HepG2 (cell line): Measurements from ENCODE around the gene SMAD1. TPM values are rescaled to one million over a fixed set of nuclear protein-coding genes. Genes with fewer than 3 reads are reported as not detected.

Source experiments
- AGO1 ChIP-seq: fragments of 200-400 bp; formaldehyde crosslinking; IDR thresholded peaks from 2 replicates; pipeline ENCODE4 v1.6.1; 2017; ENCODE audit warnings: mild to moderate bottlenecking, low read depth, low read length, moderate library complexity; ENCODE audit not compliant: poor library complexity, severe bottlenecking
- AHDC1 ChIP-seq: sonication (generic); formaldehyde crosslinking; IDR thresholded peaks from 2 replicates; pipeline ENCODE4 v1.5.1; 2020; ENCODE audit warnings: mild to moderate bottlenecking, missing genetic modification reagents, borderline replicate concordance
- FOXO1 ChIP-seq: sonication (generic); formaldehyde crosslinking; IDR thresholded peaks from 2 replicates; pipeline ENCODE4 v1.4.0; 2020; ENCODE audit warnings: missing genetic modification reagents
- HOXA7 ChIP-seq: sonication (generic); formaldehyde crosslinking; IDR thresholded peaks from 2 replicates; pipeline ENCODE4 v1.8.1; 2022; ENCODE audit warnings: mild to moderate bottlenecking, missing genetic modification reagents, moderate library complexity
- MEF2D ChIP-seq: sonication (generic); formaldehyde crosslinking; IDR thresholded peaks from 2 replicates; pipeline ENCODE4 v1.5.1; 2020; ENCODE audit warnings: mild to moderate bottlenecking, missing genetic modification reagents
- RBFOX2 ChIP-seq: fragments of 200-400 bp; formaldehyde crosslinking; IDR thresholded peaks from 2 replicates; pipeline ENCODE4 v1.6.1; 2017; ENCODE audit warnings: low read depth, mild to moderate bottlenecking, low read length
- U2AF1 ChIP-seq: fragments of 200-400 bp; formaldehyde crosslinking; optimal IDR thresholded peaks from 2 replicates; pipeline ENCODE3; 2017; ENCODE audit warnings: mild to moderate bottlenecking, low read depth, low read length
- WIZ ChIP-seq: sonication (generic); formaldehyde crosslinking; IDR thresholded peaks from 2 replicates; pipeline ENCODE4 v1.5.1; 2020; ENCODE audit warnings: mild to moderate bottlenecking, missing genetic modification reagents
- ZBTB26 ChIP-seq: IDR thresholded peaks from 2 replicates; pipeline ENCODE4 v1.6.1; 2016; ENCODE audit warnings: missing compliant biosample characterization, missing genetic modification reagents, borderline replicate concordance
- ZFP82 ChIP-seq: sonication (generic); formaldehyde crosslinking; IDR thresholded peaks from 2 replicates; pipeline ENCODE4 v1.5.1; 2020; ENCODE audit warnings: mild to moderate bottlenecking, missing genetic modification reagents, borderline replicate concordance
- ZNF263 ChIP-seq: sonication (generic); formaldehyde crosslinking; IDR thresholded peaks from 2 replicates; pipeline ENCODE4 v1.4.0; 2020; ENCODE audit warnings: missing genetic modification reagents
- ZNF687 ChIP-seq: sonication (generic); formaldehyde crosslinking; IDR thresholded peaks from 2 replicates; pipeline ENCODE4 v1.5.1; 2020; ENCODE audit warnings: mild to moderate bottlenecking, missing genetic modification reagents, moderate library complexity
- polyA plus RNA-seq, 8 experiments: library from polyadenylated mRNA; depleted of rRNA in 3 of 8; stranded (reverse) in 7 of 8; unstranded in 1 of 8; fragments of >200 nt; fragmentation: Illumina TruSeq in 4 of 8; extraction: Trizol in 4 of 8; gene quantifications; 2 replicates each; pipeline versions ENCODE4 v1.2.1 to v1.2.3, GENCODE V29; 2011 to 2016; ENCODE audit warnings: low read depth in 4 of 8, missing spikeins in 1 of 8, mixed read lengths in 1 of 8; ENCODE audit not compliant: insufficient read depth in 1 of 8
- total RNA-seq, 5 experiments: library from RNA; depleted of rRNA; stranded (reverse); fragments of >200 nt; fragmentation: Illumina TruSeq; extraction: Trizol; gene quantifications; 2 replicates each; pipeline ENCODE4 v1.2.3, GENCODE V29; 2016; ENCODE audit warnings: low read depth in 1 of 5
- TF ChIP-seq, protein P1 (sequence below): sonication (generic); formaldehyde crosslinking; conservative IDR thresholded peaks from 2 replicates; pipeline ENCODE4 v1.5.0; 2020; ENCODE audit warnings: missing genetic modification reagents
- TF ChIP-seq, protein P2 (sequence below): sonication (generic); formaldehyde crosslinking; IDR thresholded peaks from 2 replicates; pipeline ENCODE4 v1.8.0; 2022; ENCODE audit warnings: mild to moderate bottlenecking, missing genetic modification reagents; ENCODE audit not compliant: insufficient replicate concordance

SMAD1 gene
- total and polyA plus RNA-seq, 2 of the 13 experiments (the other 11 are each of a cell fraction or from before 2014, with no cell fraction given) = 12.7 to 16.6 TPM

GRCh38 chr4:145481942-145482208, 222 bp downstream of the SMAD1 start (continued):
- TF ChIP-seq AHDC1 (no peak), ZNF687 (CRISPR knock-in tag) (peak; percentile 25), HOXA7 (CRISPR knock-in tag) (no peak), U2AF1 (no peak), MEF2D (CRISPR knock-in tag) (no peak), RBFOX2 (peak; percentile 73), FOXO1 (CRISPR knock-in tag) (no peak), WIZ (no peak), ZFP82 (no peak), ZBTB26 (no peak), AGO1 (no peak), ZNF263 (0 out of 2 replicates have a peak, but pooled peaks have one; percentile 5)
- TF ChIP-seq, protein P1, sequence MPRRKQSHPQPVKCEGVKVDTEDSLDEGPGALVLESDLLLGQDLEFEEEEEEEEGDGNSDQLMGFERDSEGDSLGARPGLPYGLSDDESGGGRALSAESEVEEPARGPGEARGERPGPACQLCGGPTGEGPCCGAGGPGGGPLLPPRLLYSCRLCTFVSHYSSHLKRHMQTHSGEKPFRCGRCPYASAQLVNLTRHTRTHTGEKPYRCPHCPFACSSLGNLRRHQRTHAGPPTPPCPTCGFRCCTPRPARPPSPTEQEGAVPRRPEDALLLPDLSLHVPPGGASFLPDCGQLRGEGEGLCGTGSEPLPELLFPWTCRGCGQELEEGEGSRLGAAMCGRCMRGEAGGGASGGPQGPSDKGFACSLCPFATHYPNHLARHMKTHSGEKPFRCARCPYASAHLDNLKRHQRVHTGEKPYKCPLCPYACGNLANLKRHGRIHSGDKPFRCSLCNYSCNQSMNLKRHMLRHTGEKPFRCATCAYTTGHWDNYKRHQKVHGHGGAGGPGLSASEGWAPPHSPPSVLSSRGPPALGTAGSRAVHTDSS = no peak
- TF ChIP-seq, protein P2, sequence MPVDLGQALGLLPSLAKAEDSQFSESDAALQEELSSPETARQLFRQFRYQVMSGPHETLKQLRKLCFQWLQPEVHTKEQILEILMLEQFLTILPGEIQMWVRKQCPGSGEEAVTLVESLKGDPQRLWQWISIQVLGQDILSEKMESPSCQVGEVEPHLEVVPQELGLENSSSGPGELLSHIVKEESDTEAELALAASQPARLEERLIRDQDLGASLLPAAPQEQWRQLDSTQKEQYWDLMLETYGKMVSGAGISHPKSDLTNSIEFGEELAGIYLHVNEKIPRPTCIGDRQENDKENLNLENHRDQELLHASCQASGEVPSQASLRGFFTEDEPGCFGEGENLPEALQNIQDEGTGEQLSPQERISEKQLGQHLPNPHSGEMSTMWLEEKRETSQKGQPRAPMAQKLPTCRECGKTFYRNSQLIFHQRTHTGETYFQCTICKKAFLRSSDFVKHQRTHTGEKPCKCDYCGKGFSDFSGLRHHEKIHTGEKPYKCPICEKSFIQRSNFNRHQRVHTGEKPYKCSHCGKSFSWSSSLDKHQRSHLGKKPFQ (CRISPR knock-in tag) = no peak
